Measurements from ENCODE around the gene MICALL2.

MICALL2 gene

DNA sequence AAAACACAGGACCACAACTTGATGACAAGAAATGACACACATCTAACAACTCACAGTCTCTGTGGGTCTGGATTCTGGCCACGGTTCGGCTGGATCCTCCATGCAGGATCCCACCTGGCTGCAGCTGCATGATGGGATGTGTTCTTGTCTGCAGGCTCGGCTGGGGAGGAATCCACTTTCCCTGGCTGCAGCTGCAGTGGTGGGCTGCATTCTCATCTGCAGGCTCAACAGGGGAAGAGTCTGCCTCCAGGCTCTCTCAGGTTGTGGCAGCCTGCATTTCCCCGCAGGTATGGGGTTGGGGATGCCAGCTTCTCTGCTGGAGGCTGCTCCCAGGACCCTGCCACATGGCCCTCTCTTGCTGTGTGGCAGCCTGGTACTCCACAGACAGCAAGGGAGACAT, 64.9 kb downstream of the MICALL2 start:
- DNase-seq (ENCODE audit: low read depth) = no peak

DNA sequence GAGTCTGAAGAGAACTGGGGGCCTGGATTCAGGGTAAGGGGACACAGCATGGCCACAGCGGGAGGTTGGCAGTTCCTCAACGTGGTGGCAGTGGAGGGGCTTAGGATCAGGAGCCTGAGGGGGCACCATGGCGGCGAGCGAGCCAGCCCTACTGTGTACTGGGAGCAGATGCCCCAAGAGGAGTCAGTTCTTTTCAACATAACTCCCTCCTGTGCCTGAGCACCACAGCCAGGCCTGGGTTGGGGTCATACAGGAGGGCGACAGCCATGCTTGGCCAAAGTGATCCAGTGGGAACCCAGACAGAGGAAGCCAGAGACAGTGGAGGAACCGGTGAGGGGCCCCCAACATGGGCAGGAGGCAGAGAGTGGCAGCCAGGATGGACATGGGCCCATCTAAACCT, 65.8 kb downstream of the MICALL2 start:
- no peak for DNase-seq (ENCODE audit: low read depth)

DNA sequence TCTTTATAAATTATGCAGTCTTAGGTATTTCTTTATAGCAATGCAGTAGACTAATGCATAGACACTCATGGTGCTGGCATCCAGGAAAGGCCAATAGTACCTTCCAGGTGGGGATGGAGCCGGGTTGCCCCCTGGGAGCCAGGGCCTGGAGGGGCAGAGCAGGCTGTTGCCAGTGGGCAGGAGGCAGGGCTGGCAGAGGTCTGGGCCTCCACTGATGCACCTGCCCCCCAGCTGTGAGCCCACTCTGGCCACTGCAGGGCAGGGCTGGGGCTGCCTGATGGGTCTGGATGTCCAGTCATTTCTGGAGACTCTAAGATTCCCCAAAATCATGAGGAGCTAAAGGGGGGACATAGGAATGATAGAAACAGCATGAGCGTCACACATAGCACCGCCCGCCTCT, 66.7 kb downstream of the MICALL2 start:
- DNase-seq (ENCODE audit: low read depth) = no peak

DNA sequence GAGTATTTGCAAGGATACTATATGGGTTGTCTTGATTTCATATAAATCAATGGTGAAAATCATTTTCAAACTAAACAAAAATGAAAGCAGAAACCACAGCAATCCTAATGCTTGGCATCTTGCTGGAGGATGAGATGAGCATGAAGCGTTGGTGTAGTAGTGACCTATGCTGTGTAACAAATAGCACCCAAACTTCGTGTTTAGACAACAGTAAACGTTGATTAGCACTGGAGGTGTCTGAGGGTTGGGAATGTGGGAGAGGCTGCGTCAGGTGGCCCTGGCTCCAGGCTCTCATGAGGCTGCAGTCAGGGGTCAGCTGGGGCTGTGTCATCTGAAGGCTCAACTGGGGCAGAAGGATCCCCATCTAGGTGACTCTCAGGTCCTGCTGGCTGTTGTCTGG, 67.8 kb downstream of the MICALL2 start:
- no peak for DNase-seq (ENCODE audit: low read depth)

DNA sequence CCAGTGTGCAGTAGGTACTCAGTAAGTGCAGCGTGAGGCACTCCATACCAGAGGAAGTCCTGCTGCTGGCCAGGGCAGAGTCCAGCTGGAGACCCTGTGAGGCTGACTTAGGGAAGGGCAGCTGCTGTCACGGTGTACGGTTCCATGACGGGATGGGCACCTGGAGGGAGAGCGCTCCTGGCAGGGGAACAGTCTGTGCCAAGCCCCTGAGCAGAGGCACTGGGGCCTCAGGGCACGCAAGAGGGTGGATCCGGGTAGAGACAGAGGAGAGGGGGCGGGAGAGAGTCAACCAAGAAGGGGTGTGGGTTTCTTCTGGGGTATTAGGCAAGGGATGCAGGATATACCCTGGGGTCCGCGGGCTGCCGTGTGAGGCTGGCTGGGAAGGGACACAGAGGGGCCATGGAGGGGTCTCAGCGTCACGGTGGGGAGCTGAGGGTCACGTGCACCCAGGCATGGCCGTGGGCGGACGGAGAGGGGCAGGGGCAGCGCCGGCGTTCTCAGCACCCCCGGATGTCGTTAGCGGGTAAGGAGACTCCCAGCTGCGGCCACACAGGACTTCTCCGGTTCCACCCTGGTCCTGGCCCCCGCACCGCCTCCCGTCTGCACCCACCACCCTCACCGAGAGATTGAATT, 70.5 kb downstream of the MICALL2 start:
- no peak for DNase-seq (ENCODE audit: low read depth)

DNA sequence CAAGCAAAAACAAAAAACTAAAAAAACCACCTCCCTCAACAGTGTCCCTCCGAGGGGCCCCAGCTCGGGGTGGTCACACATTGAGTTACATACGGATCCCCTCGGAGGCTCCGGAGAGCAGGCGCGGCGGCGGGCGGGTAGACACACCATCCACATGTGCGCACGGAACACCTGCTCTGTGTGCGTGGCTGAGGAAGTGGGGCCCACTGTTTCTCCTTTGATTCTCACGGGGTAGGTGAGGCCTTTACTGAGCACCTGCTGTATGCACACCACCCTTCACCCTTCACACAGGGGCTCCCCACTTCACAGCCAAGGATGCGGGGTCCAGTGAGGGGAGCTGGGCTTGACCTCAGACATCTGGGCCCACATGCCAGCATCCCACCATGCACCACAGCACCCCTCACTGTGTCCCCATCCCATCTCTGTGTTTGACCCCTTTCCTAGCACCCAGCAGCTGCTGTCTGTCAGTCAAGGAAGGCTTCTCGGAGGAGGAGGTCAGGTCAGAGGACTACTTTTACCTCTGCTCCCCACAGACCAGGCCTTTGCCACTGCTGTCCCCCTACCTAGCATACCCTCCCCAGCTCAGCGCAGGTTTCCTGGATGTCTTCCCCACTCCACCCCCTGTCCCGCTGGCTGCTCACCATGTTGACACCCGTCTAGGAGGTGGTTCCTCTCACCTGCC, 71.1 kb downstream of the MICALL2 start:
- no peak for DNase-seq (ENCODE audit: low read depth)

DNA sequence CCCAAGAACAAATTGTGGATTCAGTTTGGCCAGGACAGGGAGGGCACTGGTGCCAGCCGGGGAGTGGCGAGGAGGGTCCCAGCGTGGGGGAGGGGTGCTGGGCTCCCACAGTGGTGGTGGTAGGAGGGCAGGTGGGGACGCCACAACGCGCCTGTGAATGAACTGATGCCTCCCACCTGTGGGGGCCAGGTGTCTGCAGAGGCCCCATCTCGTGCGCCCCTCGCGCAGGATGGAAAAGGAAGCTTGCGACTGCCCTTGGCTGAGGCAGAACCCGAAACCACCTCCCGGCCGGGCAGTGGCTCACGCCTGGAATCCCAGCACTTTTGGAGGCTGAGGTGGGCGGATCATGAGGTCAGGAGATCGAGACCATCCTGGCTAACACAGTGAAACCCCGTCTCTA, 72.0 kb downstream of the MICALL2 start:
- no peak for DNase-seq (ENCODE audit: low read depth)

DNA sequence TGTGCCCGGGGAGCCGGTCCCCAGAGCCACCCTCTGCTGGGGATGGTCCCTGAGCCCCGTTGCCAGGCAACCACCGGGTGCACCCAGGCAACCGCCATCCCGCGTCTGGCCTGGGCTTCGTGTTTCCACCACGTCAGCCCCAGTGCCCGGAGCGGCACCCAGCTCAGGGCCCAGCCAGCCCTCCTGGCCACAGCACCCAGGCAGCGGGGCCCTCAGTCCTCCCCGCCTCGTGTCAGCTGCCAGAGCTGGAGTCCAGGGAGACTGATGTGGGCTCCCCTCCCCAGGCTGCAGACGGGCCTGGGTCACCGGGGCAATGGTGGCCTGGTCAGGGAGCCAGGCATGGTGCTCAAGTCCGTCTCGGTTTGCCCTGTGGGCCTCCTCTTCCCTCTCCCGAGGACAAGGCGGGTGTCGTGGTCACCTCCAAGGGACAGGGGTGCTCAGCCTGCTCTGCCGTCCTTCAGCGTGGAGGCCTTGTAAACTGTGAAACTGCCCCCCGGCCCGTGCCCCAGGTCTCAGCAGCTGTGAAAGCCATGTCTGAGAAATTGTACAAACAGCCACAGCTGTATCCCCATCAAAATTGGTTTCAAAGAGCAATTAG, 72.5 kb downstream of the MICALL2 start:
- DNase-seq (ENCODE audit: low read depth) = no peak

DNA sequence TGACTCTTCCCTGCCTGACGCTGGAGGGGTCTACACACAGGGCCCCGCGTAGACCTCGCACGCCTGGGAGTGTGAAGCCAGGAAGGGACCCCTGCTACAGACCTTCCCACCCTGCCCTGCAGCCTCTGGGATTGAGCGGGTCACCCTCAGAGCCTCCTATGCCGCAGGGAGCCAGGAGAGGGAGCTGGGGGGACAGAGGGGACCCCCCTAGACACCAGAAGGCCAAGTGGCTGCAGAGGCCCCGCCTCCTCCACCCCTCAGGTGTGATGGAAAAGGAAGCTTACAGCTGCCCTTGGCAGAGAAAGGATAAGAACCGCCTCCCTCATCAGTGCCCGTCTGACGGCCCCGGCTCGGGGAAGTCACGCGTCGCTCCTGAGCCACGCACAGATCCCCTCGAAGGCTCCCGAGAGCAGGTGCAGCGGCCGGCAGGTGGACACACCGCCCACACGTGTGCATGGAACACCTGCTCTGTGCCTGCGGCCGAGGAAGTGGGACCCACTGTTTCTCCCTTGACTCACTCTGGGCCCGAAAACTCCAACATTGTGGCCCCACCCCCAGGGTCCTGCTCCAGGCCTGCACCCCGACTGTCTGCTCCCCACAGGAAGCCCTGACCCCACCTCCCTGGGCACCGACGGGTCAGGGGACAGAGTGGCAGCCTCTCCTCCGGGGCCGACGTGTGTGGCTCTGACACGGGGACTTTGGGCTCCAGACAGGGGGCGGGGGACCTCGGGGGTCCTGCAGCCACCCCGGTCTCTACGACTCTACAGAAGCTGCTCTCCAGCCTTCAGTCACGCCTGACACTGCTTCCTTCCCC, 73.3 kb downstream of the MICALL2 start:
- no peak for DNase-seq (ENCODE audit: low read depth)

DNA sequence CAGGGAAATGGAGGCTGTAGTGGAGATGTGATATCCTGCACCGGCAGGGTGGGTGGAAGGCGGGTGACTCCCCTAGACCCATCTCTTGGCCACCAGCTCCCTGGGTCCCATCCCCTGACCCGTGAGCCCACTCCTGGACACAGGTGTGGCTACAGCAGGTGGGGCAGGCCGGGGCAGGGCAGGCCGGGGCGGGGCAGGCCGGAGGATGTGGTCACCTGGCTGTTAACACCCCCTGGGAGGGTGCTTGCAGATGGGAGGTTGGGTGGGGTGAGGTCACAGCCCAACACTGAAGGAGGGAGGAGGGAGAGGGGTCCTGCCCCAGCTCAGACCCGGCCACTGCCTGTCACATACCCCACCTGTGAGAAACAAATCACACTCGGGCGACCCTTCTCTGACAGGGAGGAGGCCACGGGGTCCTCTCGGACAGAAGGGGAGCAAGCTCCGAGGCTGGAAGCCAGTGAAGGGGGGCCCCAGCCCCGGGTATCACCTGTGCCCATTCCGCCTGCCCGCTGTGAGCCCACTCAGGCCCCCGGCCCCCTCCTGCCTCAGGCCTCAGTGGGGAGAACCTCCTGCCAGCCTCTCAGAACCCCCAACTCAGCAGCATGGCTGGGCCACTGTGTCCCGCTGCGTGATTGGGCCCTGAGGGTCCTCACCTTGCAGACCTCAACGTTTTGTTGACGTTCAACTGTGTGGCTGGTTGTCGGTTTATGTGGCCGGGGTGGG, 74.0 kb downstream of the MICALL2 start:
- no peak for DNase-seq (ENCODE audit: low read depth)

Measured in EH (cell line).